ENCODE data around the gene PPP2R5C. TPM values are rescaled to one million over a fixed set of nuclear protein-coding genes. Genes with fewer than 3 reads are reported as not detected.

Gene PPP2R5C
- total RNA-seq, 1 donor: 114 TPM

DNA sequence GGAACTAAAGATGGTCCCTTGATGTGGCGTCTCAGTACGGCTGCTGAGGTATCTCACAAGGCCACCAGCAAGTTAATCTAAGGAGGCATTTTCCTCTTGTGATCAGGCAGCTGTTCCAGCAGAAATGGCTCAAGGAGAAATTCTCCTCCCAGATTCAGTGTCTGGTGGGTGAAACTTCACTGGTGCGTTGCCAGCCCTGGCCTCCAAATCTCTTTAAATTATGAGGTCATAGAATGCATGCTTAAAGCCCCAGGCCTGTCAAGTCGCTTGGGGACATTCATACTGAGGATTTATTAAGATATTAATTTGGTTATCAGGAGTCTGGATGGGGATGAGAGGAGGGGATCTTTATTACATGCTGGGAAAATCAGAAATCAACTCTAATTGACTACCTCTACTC, 72.9 kb downstream of the PPP2R5C start:
- TF ChIP-seq, protein P1, sequence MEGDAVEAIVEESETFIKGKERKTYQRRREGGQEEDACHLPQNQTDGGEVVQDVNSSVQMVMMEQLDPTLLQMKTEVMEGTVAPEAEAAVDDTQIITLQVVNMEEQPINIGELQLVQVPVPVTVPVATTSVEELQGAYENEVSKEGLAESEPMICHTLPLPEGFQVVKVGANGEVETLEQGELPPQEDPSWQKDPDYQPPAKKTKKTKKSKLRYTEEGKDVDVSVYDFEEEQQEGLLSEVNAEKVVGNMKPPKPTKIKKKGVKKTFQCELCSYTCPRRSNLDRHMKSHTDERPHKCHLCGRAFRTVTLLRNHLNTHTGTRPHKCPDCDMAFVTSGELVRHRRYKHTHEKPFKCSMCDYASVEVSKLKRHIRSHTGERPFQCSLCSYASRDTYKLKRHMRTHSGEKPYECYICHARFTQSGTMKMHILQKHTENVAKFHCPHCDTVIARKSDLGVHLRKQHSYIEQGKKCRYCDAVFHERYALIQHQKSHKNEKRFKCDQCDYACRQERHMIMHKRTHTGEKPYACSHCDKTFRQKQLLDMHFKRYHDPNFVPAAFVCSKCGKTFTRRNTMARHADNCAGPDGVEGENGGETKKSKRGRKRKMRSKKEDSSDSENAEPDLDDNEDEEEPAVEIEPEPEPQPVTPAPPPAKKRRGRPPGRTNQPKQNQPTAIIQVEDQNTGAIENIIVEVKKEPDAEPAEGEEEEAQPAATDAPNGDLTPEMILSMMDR (IDR thresholded peaks at IDR 0.05; ENCODE audit: insufficient read depth, low read length): no peak
- DNase-seq (ENCODE audit: low read depth): peak; percentile 26
- H3K4me3 ChIP-seq (ENCODE audit: low read depth, low read length): no peak overlapping the region

DNA sequence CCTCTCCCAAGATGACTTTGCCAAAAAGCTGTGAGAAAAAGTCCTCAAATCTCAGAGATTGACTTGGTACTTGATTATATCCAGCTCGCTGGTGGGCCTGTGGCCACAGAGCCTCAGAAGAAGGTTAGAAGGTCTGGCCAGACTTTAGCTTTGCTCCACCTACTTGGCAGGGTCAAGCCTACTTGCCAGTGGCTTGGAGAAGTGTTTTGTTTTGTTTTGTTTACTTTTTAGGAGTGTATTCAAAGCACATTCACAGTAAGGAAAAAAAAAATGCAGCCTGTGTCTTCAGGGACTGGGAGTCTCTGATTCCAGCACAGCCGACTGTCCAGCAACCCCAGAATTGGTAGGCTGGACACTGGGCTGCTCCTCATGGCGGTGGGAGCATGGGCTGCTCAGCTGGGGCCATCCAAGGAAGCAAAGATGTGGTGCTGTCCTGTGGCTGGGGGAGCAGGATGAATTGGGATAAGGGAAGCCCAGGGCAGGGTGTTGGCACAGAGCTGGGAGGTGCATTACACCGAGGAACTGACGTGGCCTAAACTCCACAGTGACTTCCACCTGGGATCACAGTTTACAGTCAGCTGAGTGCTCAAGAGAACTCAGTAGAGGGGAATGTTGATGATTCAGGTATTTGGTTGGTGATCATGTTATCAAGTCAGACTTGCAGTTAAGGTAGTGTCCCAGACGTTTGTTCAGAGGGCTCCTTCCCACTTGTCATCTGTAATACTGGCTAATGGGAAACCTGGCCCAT, 73.5 kb downstream of the PPP2R5C start:
- H3K4me3 ChIP-seq (ENCODE audit: low read depth, low read length): no peak overlapping the region
- DNase-seq (ENCODE audit: low read depth): peak; percentile 22
- TF ChIP-seq, protein P1 (IDR thresholded peaks at IDR 0.05; ENCODE audit: insufficient read depth, low read length): no peak

DNA sequence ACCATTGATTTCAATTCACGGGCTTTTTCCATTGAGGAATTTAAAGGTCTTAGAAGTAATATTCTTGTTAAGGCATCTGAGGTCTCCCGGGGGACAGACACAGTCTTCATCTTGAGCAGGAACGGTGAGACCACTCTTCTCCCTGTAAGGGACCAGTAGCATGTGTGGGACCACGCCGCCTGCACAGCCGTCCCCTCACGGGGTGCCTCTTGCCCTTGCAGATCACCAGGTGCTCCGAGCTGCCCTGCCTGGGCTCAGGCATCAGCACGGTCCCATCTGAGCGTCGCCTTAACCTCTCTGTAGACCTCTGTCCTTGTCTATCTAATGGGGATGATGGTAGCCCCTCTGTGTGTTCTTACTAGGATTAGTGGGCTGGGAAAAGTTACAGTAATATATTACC, 74.1 kb downstream of the PPP2R5C start:
- H3K4me3 ChIP-seq (ENCODE audit: low read depth, low read length): no peak overlapping the region
- no peak for DNase-seq (ENCODE audit: low read depth)
- TF ChIP-seq, protein P1 (IDR thresholded peaks at IDR 0.05; ENCODE audit: insufficient read depth, low read length): no peak

DNA sequence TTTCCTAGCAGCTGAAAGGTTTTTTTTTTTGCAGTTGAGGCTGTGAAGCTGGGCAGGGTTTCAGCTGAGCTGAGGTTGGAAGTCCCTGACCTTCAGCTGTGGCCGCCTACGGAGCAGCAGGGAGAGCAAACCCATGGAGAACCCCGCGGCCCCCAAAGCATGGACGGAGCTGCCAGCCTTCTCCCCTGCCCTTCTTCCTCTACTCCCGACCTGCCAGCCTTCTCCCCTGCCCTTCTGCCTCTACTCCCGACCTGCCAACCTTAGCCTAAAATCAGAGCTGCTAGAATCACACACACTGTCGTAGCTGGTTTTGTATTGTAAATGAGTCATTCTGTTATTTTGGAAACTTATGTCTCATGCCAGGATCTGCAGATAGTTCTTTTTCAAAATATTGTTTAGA, 74.6 kb downstream of the PPP2R5C start:
- peak overlapping the region; percentile 48 for H3K4me3 ChIP-seq (ENCODE audit: low read depth, low read length)

DNA sequence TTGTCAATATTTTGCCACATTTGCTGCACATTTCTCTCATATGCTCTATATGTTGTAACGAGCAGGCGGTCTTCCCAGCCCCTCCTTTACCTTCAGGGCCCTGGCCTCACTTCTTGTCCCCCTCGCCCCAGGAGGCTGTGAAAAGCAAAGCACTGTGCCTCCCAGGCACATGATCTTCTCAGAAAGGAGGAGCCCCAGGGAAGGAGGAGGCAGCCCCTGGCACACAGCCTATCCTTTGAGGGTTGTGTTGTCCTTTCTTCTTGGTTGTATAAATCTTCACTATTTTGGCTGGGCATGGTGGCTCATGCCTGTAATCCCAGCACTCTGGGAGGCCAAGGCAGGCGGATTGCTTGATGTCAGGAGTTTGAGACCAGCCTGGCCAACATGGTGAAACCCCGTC, 77.0 kb downstream of the PPP2R5C start:
- TF ChIP-seq, protein P1 (IDR thresholded peaks at IDR 0.05; ENCODE audit: insufficient read depth, low read length): no peak

More for the DNA sequence above, 74.6 kb downstream of the PPP2R5C start:
- peak; percentile 57 for DNase-seq (ENCODE audit: low read depth)
- TF ChIP-seq, protein P1 (IDR thresholded peaks at IDR 0.05; ENCODE audit: insufficient read depth, low read length): no peak

DNA sequence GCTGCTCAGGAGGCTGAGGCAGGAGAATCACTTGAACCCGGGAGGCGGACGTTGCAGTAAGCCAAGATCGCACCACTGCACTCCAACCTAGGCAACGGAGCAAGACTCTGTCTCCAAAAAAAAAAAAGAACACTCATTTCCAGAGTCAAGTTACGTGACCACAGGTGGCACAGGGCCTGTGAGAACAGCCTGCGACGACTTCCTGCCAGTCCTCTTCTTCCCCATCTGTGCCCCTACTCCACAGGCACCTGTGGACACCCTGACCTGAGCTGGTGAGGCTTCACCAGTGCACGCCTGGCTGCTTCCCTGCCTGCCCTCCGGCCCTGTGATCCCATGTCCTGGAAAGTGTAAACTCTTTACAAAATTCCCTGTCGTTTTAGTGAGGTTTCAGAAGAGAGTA, 77.7 kb downstream of the PPP2R5C start:
- no peak overlapping the region for H3K4me3 ChIP-seq (ENCODE audit: low read depth, low read length)
- TF ChIP-seq, protein P1 (IDR thresholded peaks at IDR 0.05; ENCODE audit: insufficient read depth, low read length): no peak
- DNase-seq (ENCODE audit: low read depth): no peak

More for the DNA sequence above, 77.0 kb downstream of the PPP2R5C start:
- no peak for DNase-seq (ENCODE audit: low read depth)
- H3K4me3 ChIP-seq (ENCODE audit: low read depth, low read length): no peak overlapping the region

All from fibroblast of the aortic adventitia (primary cell).